ENCODE measurements around the gene FOXN1.
A peak's percentile ranks its signal among the peaks of the same experiment; 100 is the strongest.
"Not testable (repeated sequence)": the region's sequence is repeated elsewhere in the genome, so short reads cannot be mapped to it uniquely, and the experiment has no call there.

FOXN1 gene

GRCh38 chr17:28549236-28550132 lies 43.3 kb downstream of the FOXN1 start:
- DNase-seq, result no peak

GRCh38 chr17:28550858-28551257 lies 44.7 kb downstream of the FOXN1 start:
- no peak for DNase-seq

- no peak for DNase-seq
Measured at GRCh38 chr17:28551421-28552175, 45.5 kb downstream of the FOXN1 start.

GRCh38 chr17:28552176-28552999 lies 46.2 kb downstream of the FOXN1 start, which contains the start of gene UNC119:
TSS of gene UNC119 (minus strand) at chr17:28552624. CDS start at chr17:28552557, 67 bp downstream.
- DNase-seq, result peak; percentile 66

GRCh38 chr17:28553000-28553505 lies 46.9 kb downstream of the FOXN1 start:
- DNase-seq, result no peak

- no peak for DNase-seq
Measured at GRCh38 chr17:28554565-28554964, 48.4 kb downstream of the FOXN1 start.

- no peak for DNase-seq
Measured at GRCh38 chr17:28555022-28555421, 48.9 kb downstream of the FOXN1 start.

- DNase-seq, result no peak
Measured at GRCh38 chr17:28563475-28563874, 57.3 kb downstream of the FOXN1 start.

- DNase-seq, result no peak
Measured at GRCh38 chr17:28567604-28568003, 61.5 kb downstream of the FOXN1 start.

- no peak for DNase-seq
Measured at GRCh38 chr17:28569446-28569845, 63.3 kb downstream of the FOXN1 start.

GRCh38 chr17:28570716-28571360 lies 64.7 kb downstream of the FOXN1 start:
- peak; percentile 64 for DNase-seq

GRCh38 chr17:28571361-28572122 lies 65.4 kb downstream of the FOXN1 start, which contains the start of gene PIGS:
TSS of gene PIGS (minus strand) at chr17:28571524. CDS start at chr17:28571496, 28 bp downstream.
- DNase-seq, result peak; percentile 91

- DNase-seq, result peak; percentile 54
Measured at GRCh38 chr17:28572259-28573039, 66.3 kb downstream of the FOXN1 start.

GRCh38 chr17:28573040-28573380 lies 66.9 kb downstream of the FOXN1 start:
- DNase-seq, result no peak

GRCh38 chr17:28573521-28573920 lies 67.4 kb downstream of the FOXN1 start:
- DNase-seq, result no peak

- DNase-seq, result no peak
Measured at GRCh38 chr17:28573966-28574480, 67.9 kb downstream of the FOXN1 start.

- peak; percentile 9 for DNase-seq
Measured at GRCh38 chr17:28574526-28574925, 68.4 kb downstream of the FOXN1 start.

GRCh38 chr17:28575126-28575795 lies 69.1 kb downstream of the FOXN1 start:
- peak; percentile 73 for DNase-seq

- not testable (repeated sequence) for DNase-seq
Measured at GRCh38 chr17:28576016-28576415, 69.9 kb downstream of the FOXN1 start.

Data from hematopoietic multipotent progenitor cell treated with erythropoietin and hydrocortisone succinate and interleukin-3 and kit ligand, for 8 days (in vitro differentiated cells).